IPS-15b (cell line): ENCODE measurements around the gene HADH.

Experiments
- H3K27me3 ChIP-seq: one replicate; pipeline ENCODE4 v1.6.1; 2013; ENCODE audit warnings: low read length; ENCODE audit not compliant: control insufficient read depth, insufficient read depth
- H3K36me3 ChIP-seq: one replicate; pipeline ENCODE4 v1.6.1; 2013; ENCODE audit warnings: low read length; ENCODE audit not compliant: control insufficient read depth, insufficient read depth
- H3K4me1 ChIP-seq: one replicate; pipeline ENCODE4 v1.6.1; 2013; ENCODE audit warnings: mild to moderate bottlenecking, low read length; ENCODE audit not compliant: control insufficient read depth, insufficient read depth
- H3K4me3 ChIP-seq: one replicate; pipeline ENCODE4 v1.5.1; 2013; ENCODE audit warnings: low read depth, low read length
- H3K9ac ChIP-seq: one replicate; pipeline ENCODE4 v1.6.1; 2013; ENCODE audit warnings: low read depth, mild to moderate bottlenecking, low read length
- H3K9me3 ChIP-seq: one replicate; pipeline ENCODE4 v1.6.1; 2013; ENCODE audit warnings: mild to moderate bottlenecking, low read length; ENCODE audit not compliant: control insufficient read depth, insufficient read depth

The HADH gene

GRCh38 chr4:108018040-108018883, 28.6 kb downstream of the HADH start:
- Histone ChIP-seq H3K4me3 (no peak overlapping the region), H3K27me3 (no peaks in the 10 kb centered on the region), H3K36me3 (peaks cover 12% of the 10 kb centered on the region), H3K4me1 (no peaks in the 10 kb centered on the region), H3K9me3 (no peaks in the 10 kb centered on the region), H3K9ac (no peak overlapping the region)

GRCh38 chr4:108018884-108019187, 29.1 kb downstream of the HADH start:
- Histone ChIP-seq H3K4me1 (no peaks in the 10 kb centered on the region), H3K4me3 (no peak overlapping the region), H3K27me3 (no peaks in the 10 kb centered on the region), H3K9me3 (no peaks in the 10 kb centered on the region), H3K9ac (no peak overlapping the region), H3K36me3 (peaks cover 12% of the 10 kb centered on the region)

- H3K27me3 ChIP-seq = no peaks in the 10 kb centered on the region
- H3K4me1 ChIP-seq = no peaks in the 10 kb centered on the region
- H3K4me3 ChIP-seq = no peak overlapping the region
- peaks cover 7% of the 10 kb centered on the region for H3K36me3 ChIP-seq
- no peaks in the 10 kb centered on the region for H3K9me3 ChIP-seq
- H3K9ac ChIP-seq = no peak overlapping the region
Measured at GRCh38 chr4:108024085-108024877, 34.6 kb downstream of the HADH start.

GRCh38 chr4:108024878-108025165, 35.1 kb downstream of the HADH start:
- peaks cover 2% of the 10 kb centered on the region for H3K36me3 ChIP-seq
- H3K9me3 ChIP-seq = no peaks in the 10 kb centered on the region
- H3K4me3 ChIP-seq = no peak overlapping the region
- no peaks in the 10 kb centered on the region for H3K4me1 ChIP-seq
- H3K9ac ChIP-seq = no peak overlapping the region
- H3K27me3 ChIP-seq = no peaks in the 10 kb centered on the region

DNA sequence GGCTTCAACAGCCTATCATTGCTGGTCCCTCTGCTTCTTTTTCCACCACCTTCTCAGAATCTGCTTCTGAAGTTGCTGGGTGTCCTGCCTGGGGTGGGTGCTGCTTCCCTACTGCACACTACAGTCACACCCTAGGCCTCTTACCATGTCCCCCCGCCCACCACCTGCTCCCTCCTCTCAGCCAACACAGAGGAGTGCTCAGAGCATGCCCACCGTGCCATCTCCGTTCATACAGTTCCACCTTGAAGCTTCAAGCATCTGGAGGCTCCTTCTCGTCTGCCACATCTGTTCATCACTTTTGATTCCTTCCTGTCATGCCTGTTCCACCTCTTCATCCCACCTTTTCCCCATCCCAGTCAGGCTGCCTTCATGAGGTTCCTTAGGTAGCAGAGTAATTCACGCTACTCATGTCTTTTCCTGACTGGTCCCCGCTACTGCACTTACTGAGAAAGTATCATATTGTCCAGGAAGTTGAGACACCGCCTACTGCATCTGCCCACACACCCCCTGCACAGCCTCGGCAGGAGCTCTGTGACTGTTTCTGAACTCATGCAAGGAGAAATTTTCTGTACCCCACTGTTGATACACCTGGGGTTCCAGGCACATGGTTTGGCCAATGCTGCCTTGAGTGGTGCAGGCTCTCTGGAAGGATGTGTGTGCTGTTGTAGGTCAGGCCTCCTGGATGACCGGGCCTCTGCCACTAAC, 39.5 kb downstream of the HADH start:
- H3K9ac ChIP-seq = no peak overlapping the region
- no peak overlapping the region for H3K4me3 ChIP-seq
- H3K36me3 ChIP-seq = no peaks in the 10 kb centered on the region
- no peaks in the 10 kb centered on the region for H3K4me1 ChIP-seq
- no peaks in the 10 kb centered on the region for H3K27me3 ChIP-seq
- H3K9me3 ChIP-seq = no peaks in the 10 kb centered on the region

GRCh38 chr4:108029731-108030130, 40.0 kb downstream of the HADH start:
- no peaks in the 10 kb centered on the region for H3K9me3 ChIP-seq
- H3K27me3 ChIP-seq = no peaks in the 10 kb centered on the region
- H3K4me3 ChIP-seq = no peak overlapping the region
- no peak overlapping the region for H3K9ac ChIP-seq
- no peaks in the 10 kb centered on the region for H3K36me3 ChIP-seq
- no peaks in the 10 kb centered on the region for H3K4me1 ChIP-seq

DNA sequence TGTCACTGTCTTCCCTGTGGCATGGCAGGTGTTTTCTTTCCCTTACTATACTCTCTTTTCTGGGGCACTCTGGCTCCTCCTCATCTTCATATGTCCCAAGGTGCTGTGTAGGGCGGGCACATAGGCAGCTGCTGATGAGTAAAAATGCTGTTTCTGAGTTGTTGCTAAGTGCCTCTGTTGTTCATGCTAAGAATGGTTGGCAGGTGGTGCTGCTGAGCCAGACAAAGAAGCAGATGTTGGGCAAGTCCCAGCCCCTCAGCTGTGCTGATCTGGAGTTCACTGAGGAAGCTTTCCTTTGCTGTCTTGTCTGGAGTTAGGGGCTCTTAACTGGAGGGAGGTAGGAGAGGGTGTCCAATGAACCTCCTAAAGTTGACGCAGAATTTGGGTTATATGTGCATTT, 40.6 kb downstream of the HADH start:
- no peaks in the 10 kb centered on the region for H3K4me1 ChIP-seq
- H3K9me3 ChIP-seq = no peaks in the 10 kb centered on the region
- no peak overlapping the region for H3K9ac ChIP-seq
- H3K4me3 ChIP-seq = no peak overlapping the region
- no peaks in the 10 kb centered on the region for H3K36me3 ChIP-seq
- no peaks in the 10 kb centered on the region for H3K27me3 ChIP-seq

- Histone ChIP-seq H3K27me3 (no peaks in the 10 kb centered on the region), H3K36me3 (no peaks in the 10 kb centered on the region), H3K4me1 (no peaks in the 10 kb centered on the region), H3K9ac (no peak overlapping the region), H3K9me3 (no peaks in the 10 kb centered on the region), H3K4me3 (no peak overlapping the region)
Measured at GRCh38 chr4:108031427-108032083, 41.9 kb downstream of the HADH start.

DNA sequence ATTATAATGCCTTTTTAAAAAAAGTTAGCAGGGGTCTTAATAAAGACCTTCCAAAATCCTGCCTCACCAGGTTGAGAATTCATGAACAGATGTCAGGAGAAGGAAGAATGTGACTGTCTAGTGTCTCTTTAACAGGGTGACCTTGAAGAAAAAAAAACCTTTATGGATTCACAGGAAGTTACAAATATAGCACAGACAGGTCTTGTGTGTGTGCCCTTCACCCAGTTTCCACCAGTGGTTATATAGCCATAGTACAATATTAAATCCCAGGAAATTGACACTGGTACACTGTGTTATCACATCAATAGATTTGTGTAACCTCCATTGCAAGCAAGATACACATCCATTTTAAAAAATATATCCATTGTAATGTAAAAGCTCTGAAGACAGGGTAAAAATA, 43.7 kb downstream of the HADH start:
- Histone ChIP-seq H3K4me3 (no peak overlapping the region), H3K9me3 (no peaks in the 10 kb centered on the region), H3K4me1 (no peaks in the 10 kb centered on the region), H3K9ac (no peak overlapping the region), H3K27me3 (no peaks in the 10 kb centered on the region), H3K36me3 (no peaks in the 10 kb centered on the region)

GRCh38 chr4:108034565-108034964, 44.9 kb downstream of the HADH start:
- Histone ChIP-seq H3K9me3 (no peaks in the 10 kb centered on the region), H3K36me3 (no peaks in the 10 kb centered on the region), H3K27me3 (no peaks in the 10 kb centered on the region), H3K9ac (no peak overlapping the region), H3K4me1 (no peaks in the 10 kb centered on the region), H3K4me3 (no peak overlapping the region)

DNA sequence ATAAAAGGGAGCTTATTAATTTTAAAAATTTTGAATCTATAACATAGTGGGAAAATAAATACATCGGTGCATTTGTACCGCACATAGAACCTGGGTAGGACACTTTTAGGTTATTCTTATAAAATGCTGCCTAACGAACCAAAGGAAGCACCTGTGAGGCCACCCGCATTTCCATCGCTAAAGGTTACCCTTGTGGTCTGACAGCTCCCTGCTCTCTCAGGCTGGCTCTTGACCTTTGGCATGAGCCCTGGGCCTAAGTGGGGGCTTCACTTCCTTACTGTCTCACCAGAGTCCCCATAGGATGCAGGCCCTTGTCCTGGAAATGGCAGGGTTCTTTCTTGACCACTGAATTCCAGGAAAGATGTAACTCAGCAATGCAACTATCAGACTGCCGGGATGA, 46.0 kb downstream of the HADH start:
- Histone ChIP-seq H3K27me3 (no peaks in the 10 kb centered on the region), H3K4me3 (no peak overlapping the region), H3K36me3 (no peaks in the 10 kb centered on the region), H3K4me1 (no peaks in the 10 kb centered on the region), H3K9me3 (no peaks in the 10 kb centered on the region), H3K9ac (no peak overlapping the region)
